Stimulated activated CD8-positive, alpha-beta memory T cell treated with anti-CD3 and anti-CD28 coated beads, Interleukin-4, amount 100 ng/mL, for 4 hours (primary cell): ENCODE results near the gene CLEC5A.
"Not testable (repeated sequence)": the region's sequence is repeated elsewhere in the genome, so short reads cannot be mapped to it uniquely, and the experiment has no call there.

Experiments
- DNase-seq, 2 donors: peaks; one replicate each; pipeline ENCODE4 v3.0.0-alpha.2; 2020; ENCODE audit warnings: low read depth in 2 of 2, low spot score in 1 of 2

Gene CLEC5A

GRCh38 chr7:141949451-141949850 is 2.7 kb upstream of the CLEC5A start:
- no peak for DNase-seq

DNA sequence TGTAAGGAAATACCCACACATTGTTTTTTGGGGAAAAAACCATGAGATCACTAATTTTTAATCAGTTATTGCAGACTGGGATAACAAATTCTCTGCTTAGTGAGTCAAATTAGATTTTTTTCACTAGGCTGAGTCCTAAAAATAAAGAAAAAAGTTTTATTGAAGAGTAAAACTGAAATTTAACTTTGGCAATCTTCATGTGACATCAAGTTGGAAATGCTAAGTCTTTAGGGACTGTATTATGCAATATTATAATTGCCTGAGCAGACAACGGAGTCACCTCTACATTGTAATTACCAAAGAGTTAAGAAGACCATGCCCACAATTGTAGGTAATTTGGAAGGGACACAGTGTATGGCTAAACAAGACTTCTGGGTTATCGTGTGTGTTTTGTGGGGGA is 2.2 kb upstream of the CLEC5A start:
- no peak for DNase-seq

DNA sequence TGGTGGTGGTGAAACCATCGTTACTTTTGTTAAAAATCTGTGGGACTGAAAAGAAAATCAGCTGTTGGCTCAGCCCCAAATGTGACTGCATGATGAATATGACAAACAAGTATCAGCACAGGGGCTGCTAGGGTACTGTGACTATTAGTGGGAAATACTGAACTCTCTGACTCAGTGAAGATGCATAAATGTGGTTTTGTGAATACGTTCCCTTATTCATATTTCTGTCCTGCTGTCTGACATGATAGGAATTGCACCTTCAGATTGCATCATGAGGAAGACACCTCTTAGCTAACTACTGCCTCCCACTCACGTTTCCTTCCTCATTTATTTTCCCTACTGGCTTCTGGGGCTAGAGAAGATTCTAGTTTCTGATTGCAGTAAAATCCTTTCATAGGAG is 1.4 kb downstream of the CLEC5A start:
- no peak for DNase-seq

- no peak for DNase-seq
Observed at GRCh38 chr7:141944811-141945210, 2.0 kb downstream of the CLEC5A start.

DNA sequence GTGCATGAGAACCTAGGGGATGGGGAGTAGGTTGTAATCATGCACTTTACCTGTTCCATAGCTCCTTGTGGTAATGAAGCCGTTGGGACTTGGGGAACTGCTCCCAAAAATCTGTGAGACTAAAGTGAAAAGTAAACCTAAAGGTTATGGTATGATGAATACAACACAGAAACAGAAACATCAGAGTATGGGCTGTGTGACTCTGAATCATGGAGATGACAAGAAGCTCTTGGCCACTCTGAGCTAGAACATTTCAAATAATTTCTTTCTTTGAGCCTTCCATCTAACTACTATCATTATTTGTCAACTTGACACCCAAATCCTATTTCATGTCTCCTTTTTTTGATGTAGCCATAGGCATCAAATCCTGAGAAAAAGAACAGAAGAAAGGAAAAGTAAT is 2.9 kb downstream of the CLEC5A start:
- DNase-seq, result no peak

GRCh38 chr7:141941075-141941474 is 5.7 kb downstream of the CLEC5A start:
- DNase-seq, result no peak

GRCh38 chr7:141930211-141930610 is 16.6 kb downstream of the CLEC5A start:
- no peak for DNase-seq

GRCh38 chr7:141928845-141929195 is 18.0 kb downstream of the CLEC5A start:
- no peak for DNase-seq

- DNase-seq, result no peak
Observed at GRCh38 chr7:141928146-141928844, 18.5 kb downstream of the CLEC5A start.

- no peak for DNase-seq
Observed at GRCh38 chr7:141920281-141920680, 26.5 kb downstream of the CLEC5A start.

GRCh38 chr7:141916099-141916498 is 30.7 kb downstream of the CLEC5A start, which contains the start of gene OR9A4:
Gene OR9A4, plus strand, starts transcription at chr7:141916399. Its CDS starts 2,477 bp downstream, at chr7:141918876.
- no peak for DNase-seq

GRCh38 chr7:141915565-141915964 is 31.2 kb downstream of the CLEC5A start:
- DNase-seq, result no peak

DNA sequence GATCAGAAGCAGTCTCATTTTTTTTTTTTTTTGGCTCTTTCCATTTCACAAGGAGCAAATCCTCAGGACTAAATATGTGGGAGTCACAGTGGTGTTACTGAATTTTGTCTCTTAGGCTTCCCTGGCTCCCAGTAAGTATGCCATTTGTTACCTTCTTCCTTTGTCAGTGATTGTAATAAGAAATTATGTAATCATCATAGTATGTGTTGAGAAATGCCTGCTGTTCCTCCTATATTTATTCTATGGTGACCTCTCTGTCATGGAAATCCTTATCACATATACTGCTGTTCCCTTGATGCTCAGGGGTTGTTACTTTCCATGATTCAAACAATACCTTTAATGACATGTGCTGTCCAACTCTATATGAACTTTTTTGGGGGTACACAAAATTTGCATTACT is 35.4 kb downstream of the CLEC5A start:
- no peak for DNase-seq

- no peak for DNase-seq
Observed at GRCh38 chr7:141906285-141906684, 40.5 kb downstream of the CLEC5A start.

- not testable (repeated sequence) for DNase-seq
Observed at GRCh38 chr7:141899366-141899765, 47.4 kb downstream of the CLEC5A start.

- DNase-seq, result no peak
Observed at GRCh38 chr7:141891336-141891735, 55.4 kb downstream of the CLEC5A start.

DNA sequence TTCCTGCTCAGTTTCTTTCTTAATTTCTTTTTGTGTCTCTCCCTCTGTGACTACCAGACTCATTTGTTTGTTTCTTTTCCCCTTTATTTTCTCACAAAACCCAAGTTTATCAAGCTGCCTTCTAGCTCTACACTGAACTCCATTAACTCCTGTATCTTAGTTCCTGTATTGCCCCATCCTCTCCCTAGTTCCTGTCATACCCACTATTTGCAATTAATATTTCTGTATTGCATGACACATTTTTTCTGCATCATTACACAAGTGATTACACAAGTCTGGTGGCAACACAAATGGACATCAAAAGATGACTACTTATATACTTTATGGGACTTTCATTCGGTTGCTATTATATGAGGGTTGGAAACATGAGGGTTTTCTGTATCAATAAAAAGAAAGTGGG is 57.5 kb downstream of the CLEC5A start:
- no peak for DNase-seq

- no peak for DNase-seq
Observed at GRCh38 chr7:141884539-141885225, 62.1 kb downstream of the CLEC5A start.

DNA sequence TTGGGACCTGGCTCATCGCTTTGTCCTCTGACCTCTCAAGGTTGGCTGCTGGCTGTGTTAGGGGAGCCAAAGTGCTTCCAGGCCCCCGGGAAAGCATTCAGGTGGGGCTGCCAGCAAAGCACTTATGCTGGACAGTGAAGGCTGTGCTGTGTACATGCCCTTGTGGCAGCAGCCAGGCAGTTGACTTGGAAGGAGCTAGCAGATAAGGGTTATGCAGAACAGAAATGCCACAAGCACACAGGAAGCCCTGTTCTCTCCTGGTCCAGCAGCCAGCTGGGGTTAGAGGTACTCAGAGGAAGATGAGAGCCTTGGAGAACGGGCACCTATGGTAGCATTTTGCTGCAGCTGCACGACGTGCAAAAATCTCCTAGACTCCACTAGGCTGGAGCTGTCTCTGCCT is 65.8 kb downstream of the CLEC5A start:
- DNase-seq, result no peak

DNA sequence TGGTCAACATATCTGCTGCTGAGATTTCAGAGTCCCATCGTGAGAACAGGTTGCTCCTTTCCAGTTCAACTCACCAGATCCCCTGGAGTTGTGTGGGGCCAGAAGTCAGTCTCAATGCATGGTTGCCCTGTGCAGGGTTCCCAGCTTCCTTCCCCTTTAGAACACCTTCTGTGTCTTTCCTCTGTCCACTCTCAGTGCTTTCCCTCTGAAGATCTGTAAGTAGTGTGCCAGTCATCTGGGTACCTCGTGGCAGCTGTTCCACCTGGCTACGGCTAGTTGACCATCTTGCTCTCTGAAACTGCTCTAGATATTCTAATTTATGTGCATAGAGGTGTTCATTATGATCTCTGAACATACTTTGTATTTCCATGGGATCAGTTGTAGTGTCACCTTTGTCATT is 69.4 kb downstream of the CLEC5A start:
- DNase-seq, result no peak
